HG02588 (cell line): ENCODE measurements around the gene PCSK9.
A peak's percentile ranks its signal among the peaks of the same experiment; 100 is the strongest.

Experiments
- ATAC-seq: cut with Tn5 transposase; IDR thresholded peaks from one replicate; pipeline ENCODE4 v1.9.1; 2021; ENCODE audit warnings: mild to moderate bottlenecking, moderate library complexity; ENCODE audit not compliant: unreplicated experiment

PCSK9 gene

DNA sequence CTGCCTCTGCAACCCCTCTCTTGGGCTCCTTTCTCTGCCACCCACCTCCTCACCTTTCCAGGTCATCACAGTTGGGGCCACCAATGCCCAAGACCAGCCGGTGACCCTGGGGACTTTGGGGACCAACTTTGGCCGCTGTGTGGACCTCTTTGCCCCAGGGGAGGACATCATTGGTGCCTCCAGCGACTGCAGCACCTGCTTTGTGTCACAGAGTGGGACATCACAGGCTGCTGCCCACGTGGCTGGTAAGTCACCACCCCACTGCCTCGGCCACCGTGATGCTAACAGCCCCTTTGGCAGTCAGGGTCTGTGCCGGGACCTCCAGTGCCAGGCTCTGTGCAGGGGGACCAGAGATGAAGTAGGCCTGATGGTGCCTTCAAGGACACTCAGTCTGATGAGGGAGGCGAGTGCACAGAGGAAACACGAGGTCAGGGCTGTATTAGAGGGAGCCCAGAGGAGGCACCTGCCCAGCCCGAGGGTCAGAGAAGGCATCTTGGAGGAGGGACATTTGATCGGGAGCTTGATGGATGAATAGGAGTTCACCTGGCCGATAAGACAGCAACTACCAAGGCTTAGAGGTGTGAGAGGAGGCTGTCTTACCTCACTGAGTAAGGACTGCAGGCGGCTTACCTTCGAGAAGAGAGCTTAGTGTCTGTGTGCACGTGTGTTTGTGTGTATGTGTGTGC, 18.1 kb downstream of the PCSK9 start:
- no peak for ATAC-seq

DNA sequence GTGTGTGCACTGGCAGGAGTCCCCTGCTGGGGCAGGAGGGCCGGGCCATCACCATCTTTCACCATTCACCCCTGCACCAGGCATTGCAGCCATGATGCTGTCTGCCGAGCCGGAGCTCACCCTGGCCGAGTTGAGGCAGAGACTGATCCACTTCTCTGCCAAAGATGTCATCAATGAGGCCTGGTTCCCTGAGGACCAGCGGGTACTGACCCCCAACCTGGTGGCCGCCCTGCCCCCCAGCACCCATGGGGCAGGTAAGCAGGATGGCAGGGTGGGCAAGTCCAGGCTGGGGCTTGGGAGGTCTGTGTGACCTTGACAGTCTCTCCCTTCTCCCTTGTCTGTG, 18.6 kb downstream of the PCSK9 start:
- ATAC-seq, result no peak

DNA sequence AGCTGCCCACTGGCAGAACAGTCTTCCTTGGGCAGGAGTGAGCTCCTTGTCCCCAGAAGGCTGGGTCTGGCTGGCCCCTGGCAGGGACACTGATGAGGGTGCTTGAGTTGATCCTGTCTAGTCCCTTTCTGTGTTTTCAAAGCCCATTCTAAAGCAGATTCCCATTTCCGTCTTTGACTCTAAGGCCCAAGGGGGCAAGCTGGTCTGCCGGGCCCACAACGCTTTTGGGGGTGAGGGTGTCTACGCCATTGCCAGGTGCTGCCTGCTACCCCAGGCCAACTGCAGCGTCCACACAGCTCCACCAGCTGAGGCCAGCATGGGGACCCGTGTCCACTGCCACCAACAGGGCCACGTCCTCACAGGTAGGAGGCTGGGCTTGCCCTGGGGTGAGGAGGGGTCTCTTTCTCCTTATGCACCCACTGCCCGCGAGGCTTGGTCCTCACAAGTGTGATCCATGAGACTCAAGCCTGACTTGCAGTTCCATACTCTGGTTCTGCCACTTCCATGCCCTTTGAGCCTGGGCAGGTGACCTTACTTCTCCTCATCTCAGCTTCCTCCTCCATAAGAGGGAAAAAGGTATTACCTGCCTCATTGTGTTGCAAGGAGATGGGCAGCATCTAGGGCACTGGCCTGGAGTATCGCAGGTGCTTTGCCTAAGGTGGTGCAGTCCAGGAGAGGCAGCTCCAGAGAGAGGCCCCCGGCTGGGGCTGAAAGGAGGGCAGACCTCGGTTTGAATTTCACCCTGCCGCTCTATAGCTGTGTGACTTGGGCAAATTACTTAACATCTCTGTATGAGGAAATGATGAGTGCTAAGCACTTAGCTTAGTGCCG, 20.2 kb downstream of the PCSK9 start:
- ATAC-seq, result no peak

DNA sequence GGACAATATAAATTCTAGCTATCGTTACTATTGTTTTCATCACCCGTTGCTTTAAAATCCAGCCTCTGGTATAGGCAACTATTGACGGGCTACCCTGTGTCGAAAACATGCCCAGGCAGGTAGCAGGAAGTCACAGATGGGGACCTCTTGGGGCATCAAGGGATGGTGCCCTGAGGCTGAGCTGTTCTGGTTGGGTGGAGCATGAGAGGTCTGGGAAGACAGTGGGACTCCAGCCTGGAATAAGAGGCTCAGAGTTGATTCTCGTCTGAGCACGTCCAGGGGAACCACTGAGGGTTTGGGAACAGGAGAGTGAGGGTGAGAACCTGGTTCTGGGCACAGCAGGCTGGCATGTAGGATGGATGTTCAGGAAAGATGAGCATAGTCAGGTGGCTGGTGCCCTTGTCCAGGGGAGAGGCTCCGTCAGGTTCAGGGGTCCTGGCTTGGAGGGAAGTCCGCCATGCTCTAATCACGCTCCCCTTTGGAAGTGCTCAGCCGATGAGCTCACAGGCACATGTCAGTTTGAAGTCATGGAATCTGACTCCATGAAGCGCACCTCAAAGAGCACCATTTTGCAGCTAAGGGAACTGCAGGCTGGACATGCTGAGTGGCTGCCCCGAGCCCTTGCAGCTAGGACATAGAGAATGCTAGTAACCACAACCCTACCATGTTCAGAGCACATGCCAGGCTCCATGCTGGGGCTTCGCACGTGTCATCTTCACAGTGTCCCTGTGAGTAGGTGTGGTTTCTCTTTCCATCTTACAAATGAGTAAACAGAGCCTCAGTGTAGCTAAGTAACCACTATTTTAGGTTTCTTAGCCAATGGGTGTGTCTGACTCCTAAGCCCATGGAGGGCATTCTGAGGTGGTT, 21.0 kb downstream of the PCSK9 start:
- peak; percentile 63 for ATAC-seq

DNA sequence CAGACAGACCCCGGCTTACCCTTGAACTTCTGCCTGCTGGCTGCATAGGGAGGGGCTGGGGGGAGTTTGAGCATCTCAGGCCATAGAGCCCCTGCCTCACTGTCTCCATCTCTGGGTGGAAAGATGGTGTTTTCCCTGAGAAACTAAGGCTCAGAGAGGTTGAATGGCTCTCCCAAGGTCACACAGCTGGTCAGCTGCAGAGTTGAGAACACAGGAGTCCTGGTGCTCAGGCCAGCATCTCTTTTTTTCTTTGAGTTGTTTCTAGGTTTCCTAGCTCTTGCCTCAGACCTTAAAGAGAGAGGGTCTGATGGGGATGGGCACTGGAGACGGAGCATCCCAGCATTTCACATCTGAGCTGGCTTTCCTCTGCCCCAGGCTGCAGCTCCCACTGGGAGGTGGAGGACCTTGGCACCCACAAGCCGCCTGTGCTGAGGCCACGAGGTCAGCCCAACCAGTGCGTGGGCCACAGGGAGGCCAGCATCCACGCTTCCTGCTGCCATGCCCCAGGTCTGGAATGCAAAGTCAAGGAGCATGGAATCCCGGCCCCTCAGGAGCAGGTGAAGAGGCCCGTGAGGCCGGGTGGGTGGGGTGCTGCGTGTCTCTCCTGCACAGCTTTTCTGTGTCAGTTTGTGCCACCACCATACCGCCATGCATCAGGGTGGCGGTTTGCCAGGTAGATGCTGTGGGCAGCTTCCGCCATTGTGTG, 21.8 kb downstream of the PCSK9 start:
- ATAC-seq, result no peak

DNA sequence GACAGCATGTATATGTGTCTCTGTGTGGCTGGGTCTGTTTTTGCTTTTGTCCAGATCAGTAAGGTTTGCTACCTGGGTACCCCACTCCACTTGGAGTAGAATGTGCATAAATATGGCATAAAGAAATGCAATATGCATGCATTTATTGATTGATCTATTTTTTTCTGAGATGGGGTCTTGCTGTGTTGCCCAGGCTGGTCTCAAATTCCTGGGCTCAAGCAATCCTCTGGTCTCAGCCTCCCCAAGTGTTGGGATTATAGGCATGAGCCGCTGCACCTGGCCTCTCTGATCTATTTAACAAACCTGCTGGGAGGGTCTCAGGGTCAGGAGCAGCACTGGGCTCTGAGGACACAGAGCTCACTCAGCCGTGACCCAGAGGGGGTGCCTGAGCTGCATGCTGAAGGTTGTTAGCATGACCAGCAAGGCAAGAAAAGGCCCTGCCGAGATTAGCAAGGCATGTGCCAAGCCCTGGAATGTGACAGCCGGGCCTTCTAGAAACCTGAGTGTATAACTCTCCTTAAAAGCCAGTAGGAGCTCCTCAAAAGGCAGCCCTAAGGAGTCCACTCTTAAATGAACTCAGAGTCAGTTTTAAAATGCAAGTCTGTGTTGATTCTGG, 22.5 kb downstream of the PCSK9 start:
- ATAC-seq, result no peak

DNA sequence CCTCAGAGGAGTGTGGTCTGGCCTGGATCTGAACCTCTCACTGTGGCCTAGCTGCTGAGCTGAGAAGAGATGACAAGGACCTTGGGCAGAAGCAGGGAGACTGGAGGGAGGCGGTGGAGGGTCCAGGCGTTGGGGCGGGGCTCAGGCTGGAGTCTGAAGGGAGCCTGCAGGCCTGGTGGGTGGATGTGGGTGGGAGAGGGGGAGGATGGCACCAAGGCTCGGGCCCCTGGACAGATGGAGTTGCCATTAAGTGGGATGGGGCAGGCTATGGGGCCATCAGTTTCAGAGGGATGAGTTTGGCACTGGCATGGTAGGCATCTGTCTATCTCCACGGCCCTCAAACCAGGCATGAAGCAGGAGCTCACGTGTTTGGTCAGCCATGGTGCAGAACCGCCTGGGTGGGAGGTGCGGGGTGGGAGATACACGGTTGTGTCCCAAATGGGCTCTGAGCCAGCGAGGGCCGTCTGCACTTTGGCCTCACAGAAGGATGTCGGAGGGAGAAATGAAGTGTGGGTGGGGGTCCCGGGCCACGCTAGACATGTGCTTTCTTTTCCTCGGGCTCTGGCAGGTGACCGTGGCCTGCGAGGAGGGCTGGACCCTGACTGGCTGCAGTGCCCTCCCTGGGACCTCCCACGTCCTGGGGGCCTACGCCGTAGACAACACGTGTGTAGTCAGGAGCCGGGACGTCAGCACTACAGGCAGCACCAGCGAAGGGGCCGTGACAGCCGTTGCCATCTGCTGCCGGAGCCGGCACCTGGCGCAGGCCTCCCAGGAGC, 23.6 kb downstream of the PCSK9 start:
- ATAC-seq, result no peak

DNA sequence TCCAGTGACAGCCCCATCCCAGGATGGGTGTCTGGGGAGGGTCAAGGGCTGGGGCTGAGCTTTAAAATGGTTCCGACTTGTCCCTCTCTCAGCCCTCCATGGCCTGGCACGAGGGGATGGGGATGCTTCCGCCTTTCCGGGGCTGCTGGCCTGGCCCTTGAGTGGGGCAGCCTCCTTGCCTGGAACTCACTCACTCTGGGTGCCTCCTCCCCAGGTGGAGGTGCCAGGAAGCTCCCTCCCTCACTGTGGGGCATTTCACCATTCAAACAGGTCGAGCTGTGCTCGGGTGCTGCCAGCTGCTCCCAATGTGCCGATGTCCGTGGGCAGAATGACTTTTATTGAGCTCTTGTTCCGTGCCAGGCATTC, 24.2 kb downstream of the PCSK9 start:
- no peak for ATAC-seq

DNA sequence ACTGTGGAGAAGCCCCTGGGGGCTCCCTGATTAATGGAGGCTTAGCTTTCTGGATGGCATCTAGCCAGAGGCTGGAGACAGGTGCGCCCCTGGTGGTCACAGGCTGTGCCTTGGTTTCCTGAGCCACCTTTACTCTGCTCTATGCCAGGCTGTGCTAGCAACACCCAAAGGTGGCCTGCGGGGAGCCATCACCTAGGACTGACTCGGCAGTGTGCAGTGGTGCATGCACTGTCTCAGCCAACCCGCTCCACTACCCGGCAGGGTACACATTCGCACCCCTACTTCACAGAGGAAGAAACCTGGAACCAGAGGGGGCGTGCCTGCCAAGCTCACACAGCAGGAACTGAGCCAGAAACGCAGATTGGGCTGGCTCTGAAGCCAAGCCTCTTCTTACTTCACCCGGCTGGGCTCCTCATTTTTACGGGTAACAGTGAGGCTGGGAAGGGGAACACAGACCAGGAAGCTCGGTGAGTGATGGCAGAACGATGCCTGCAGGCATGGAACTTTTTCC, 24.8 kb downstream of the PCSK9 start:
- no peak for ATAC-seq

DNA sequence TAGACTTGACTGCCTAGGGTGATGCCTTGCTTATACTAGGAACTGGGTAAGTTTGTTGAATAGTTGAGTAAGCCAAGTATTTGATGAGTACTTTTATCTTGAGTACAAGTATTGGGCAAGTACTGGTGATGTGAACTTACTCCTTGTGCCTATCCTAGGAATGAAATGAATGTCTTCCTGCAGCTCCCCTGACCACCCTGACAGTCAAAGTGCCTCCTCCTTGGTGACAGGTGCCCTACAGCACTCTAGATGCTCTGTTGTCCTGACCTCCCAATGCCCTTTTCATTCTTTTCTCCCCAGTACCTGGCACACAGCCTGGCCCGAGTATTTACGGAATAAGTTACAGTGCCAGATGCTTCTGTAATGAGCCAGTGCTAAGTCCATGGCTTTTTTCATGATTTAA, 25.5 kb downstream of the PCSK9 start:
- ATAC-seq, result no peak

DNA sequence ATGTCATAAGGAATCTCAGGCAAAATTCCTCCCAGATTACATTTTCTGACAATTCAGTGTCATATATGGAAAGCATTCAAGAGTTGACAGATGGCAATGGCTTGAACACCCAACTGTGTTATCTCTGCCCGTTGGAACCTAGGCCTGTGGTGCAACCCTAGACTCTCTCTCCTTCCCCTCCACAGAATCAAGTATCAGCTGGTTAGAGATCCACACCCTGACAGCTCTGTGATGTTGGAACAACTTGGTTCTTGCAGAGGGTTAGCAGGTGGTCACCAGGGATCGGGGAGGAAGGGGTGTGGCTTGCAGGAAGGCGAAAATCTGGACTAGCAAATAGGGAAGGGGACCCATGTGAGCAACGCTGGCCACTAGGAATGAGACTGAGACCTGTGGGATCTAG, 26.3 kb downstream of the PCSK9 start:
- no peak for ATAC-seq

DNA sequence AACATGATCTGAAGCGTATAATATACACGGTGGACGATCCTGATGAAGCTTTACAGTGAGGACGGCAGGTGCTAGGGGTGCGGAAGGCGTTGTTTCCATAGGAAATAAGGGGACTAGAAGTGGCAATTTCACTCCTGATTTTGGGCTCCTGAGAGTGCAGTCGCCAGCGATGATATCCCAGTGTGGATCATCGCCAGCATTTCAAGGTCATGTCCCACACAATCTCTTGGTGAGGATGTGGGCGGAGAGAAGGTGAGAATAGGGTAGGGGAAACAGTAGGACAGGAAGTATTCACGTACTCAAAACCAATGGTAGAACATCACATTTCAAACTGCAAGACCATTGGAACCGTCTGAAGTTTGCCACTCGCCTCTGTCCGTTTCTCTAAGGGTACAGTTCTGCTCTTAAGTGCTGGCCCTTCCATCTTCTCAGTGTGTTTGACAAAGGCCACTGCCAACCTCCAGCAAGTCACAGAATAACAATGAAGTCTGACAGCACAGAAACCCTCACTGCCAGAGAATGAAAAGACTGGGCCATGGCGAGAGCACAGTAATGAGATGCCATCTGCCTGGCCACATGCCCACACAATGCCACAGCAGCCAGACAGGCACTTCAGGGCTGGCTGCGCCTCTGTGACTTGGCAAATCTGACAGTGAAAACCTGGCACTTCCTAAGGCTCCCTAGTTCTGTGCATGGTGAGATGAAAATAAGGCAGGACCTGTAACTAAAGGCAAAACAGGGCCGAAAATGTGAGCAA, 27.9 kb downstream of the PCSK9 start:
- no peak for ATAC-seq

DNA sequence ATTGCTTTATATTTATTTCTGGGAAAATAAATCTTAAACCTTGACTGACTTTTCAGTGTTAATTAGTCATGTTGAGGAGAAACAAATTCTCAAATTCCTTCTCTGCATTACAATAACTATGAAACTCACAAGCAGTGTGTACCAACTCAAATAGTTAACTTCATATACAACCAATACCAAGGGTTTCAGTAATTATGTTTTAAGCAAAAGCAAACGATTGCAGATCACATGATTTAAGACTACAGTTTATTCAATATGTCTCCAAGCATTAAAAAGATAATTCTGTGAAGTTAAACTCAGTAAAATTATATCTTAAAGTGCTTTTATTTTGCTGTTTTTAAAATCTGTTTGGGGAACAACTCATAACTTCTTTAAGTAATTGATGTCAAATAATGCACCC, 28.6 kb downstream of the PCSK9 start:
- ATAC-seq, result no peak

DNA sequence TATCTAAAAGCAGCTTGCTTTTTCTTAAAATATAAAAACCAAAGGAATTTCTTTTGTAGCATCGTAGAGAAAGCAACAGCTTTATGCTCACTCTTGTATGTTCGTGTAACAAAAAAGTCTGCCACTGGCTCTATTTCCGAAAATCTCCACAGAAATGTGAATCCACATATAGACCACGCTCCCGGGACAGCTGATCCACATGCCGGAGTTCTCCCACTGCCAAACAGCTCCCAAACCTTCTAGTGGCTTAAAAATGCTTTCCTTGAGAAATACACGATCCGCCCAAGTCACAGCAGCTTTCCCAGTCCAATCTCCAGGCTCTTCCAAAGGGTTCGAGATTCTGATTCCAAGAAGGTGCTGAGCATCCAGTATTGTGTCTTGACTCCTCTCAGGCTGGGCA, 29.3 kb downstream of the PCSK9 start:
- no peak for ATAC-seq

DNA sequence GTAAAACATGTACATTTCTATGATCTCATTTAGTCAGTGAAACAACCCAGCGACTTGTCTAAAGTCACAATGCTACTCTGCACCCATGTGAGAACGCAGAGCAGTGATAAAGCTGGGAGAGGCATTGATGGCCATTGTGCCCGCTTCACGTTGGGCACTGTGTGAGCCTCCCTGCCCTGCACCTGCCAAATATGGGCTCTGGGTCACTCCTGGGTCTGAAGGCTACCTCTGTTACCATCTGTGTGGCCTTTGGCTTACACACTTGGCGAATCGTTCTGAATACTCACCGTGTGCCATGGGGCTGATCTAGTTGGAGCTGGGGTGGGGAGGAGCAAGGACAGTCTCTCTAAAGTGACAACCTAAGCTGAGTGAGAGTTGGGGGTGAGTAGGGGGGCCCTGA, 29.9 kb downstream of the PCSK9 start:
- ATAC-seq, result no peak

DNA sequence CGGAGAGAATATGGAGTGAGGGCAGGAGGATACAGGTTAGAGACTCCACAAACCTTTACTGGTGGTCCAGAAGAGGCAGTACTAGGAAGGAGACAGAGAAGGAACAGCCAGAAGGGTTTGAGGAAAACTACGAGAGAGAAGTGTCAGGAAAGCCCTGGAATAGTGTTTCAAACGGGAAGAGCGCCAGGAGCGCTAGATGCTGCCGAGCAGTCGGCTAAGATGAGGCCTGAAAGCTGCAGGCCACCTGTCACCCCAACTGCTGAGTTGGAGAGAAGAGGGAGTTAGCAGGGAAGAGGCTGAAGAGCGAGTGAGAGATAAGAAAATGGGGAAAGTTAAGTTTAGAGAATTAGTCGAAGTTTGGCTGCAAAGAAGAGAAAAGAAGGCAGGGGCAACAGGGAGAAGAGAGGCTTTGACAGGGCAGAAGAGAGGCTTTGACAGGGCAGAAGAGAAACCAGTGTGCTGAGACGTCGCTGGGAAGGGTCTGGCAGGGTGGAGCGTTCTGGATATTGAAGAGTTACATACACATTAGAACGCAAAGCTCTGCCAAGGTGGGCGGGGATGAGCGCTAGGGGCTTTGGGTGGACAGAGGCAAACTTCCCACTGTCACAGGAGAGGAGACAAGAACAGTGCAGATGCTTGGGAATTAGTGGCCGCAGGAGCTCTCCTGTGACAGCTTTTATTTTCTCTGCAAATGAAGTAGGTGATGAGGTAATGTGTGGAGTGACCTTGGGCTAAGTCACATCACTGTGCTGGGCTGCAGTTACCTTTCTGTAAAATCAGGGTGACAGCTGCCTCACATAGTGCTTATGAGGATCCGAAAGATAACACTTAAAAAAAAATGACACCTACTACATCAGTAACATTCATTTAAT, 31.2 kb downstream of the PCSK9 start:
- ATAC-seq, result no peak

DNA sequence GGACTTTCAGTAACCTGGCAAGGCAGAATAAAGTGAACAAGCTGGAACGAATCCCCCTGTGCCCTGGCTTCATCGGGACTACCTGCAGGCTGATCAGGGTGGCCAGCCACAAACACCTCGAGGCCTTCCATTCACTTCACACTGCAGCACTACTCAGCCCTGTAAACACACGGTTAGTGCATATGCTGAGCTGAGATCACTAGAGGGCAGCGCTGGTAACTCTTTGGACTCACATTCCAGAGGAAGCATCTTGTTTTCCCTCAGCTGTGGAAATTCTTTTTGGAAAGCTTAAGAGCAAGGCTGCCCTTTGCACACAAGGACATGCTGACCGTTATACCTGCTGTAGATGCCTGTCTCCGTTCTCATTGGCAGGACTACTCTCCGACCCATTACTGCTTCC, 32.1 kb downstream of the PCSK9 start:
- ATAC-seq, result no peak
